Measurements from ENCODE around the gene MYO1D. TPM values are rescaled to one million over a fixed set of nuclear protein-coding genes. Genes with fewer than 3 reads are reported as not detected.
"Not testable (repeated sequence)": the region's sequence is repeated elsewhere in the genome, so short reads cannot be mapped to it uniquely, and the experiment has no call there.

The MYO1D gene
- polyA plus RNA-seq, 1 donor from 2014 or later = 11.6 TPM

GRCh38 chr17:32827227-32827626 lies 49.7 kb downstream of the MYO1D start:
- H3K4me3 Mint-ChIP-seq = peak overlapping the region in 3 of 4 donors; percentile 43 to 90 (median 64)
- peak overlapping the region in 2 of 3 donors; percentile 46 to 80 for H3K27ac Mint-ChIP-seq
- H3K36me3 Mint-ChIP-seq = no peaks in the 10 kb centered on the region
- H3K27me3 Mint-ChIP-seq = peaks cover 1% of the 10 kb centered on the region
- H3K4me1 Mint-ChIP-seq = peaks cover 32 to 37% (median 36%) of the 10 kb centered on the region in 3 donors
- H3K9me3 Mint-ChIP-seq = no peaks in the 10 kb centered on the region

- H3K27me3 Mint-ChIP-seq = peaks cover 1% of the 10 kb centered on the region
- peaks cover 28 to 35% (median 30%) of the 10 kb centered on the region in 3 donors for H3K4me1 Mint-ChIP-seq
- H3K4me3 Mint-ChIP-seq = no peak overlapping the region
- H3K36me3 Mint-ChIP-seq = no peaks in the 10 kb centered on the region
- peak overlapping the region in 1 of 3 donors; percentile 2 for H3K27ac Mint-ChIP-seq
- H3K9me3 Mint-ChIP-seq = no peaks in the 10 kb centered on the region
Measured at GRCh38 chr17:32826076-32826475, 50.8 kb downstream of the MYO1D start.

DNA sequence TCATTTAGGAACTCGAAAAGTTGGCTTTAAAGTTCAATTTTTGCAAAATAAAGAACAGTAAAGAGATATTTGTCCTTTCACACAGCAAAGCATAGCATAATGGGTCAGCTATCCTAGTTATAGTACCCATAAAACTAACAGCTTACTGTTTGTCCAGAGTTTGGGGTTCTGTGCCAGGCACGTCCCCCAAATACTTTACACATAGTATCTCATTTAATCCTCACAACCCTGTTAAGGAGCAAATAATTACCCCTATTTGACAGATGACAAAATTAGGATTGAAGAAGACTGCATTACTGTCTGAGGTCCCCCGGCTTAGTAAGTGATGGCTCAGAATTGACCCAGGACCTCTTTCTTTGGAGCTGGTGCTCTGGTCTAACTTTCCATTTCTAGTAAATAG lies 52.6 kb downstream of the MYO1D start:
- Mint-ChIP-seq H3K36me3 (no peaks in the 10 kb centered on the region), H3K27me3 (peaks cover under 1% of the 10 kb centered on the region), H3K9me3 (no peaks in the 10 kb centered on the region), H3K27ac (no peak overlapping the region), H3K4me1 (peaks cover 22 to 39% (median 26%) of the 10 kb centered on the region in 3 donors), H3K4me3 (peak overlapping the region in 1 of 4 donors; percentile 10)

DNA sequence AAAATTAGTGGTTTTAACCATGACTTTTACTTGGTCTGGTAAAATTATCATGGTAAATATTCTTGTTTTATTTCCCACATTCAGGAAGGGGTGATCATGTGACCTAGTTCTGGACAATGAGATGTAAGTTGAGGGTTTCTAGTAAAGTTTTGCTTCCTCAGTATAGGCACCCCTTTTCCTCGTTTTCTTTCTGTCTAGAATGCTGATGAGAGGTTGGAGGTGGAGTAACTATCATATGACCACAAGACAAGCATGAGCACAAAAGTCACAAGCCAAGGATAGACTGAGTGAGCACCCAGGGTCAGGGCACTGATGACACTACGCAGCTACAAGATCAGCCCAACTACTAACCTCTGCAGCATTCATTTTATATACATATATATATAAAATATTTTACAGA lies 53.9 kb downstream of the MYO1D start:
- Mint-ChIP-seq H3K27me3 (no peaks in the 10 kb centered on the region), H3K36me3 (no peaks in the 10 kb centered on the region), H3K4me3 (peak overlapping the region; percentile 63 to 81 (median 74)), H3K27ac (peak overlapping the region in 1 of 3 donors; percentile 81), H3K4me1 (peaks cover 16 to 33% (median 21%) of the 10 kb centered on the region in 3 donors), H3K9me3 (no peaks in the 10 kb centered on the region)

GRCh38 chr17:32821987-32822934 lies 54.7 kb downstream of the MYO1D start:
- Mint-ChIP-seq H3K4me3 (peak overlapping the region in 3 of 4 donors; percentile 28 to 81 (median 76)), H3K4me1 (peaks cover 11 to 31% (median 15%) of the 10 kb centered on the region in 3 donors)
- not testable (repeated sequence) for H3K36me3 Mint-ChIP-seq, H3K27ac Mint-ChIP-seq, H3K27me3 Mint-ChIP-seq, H3K9me3 Mint-ChIP-seq

- Mint-ChIP-seq H3K27me3 (no peaks in the 10 kb centered on the region), H3K4me1 (peaks cover 15 to 35% (median 20%) of the 10 kb centered on the region in 3 donors), H3K4me3 (peak overlapping the region in 1 of 4 donors; percentile 45), H3K9me3 (no peaks in the 10 kb centered on the region), H3K36me3 (no peaks in the 10 kb centered on the region), H3K27ac (no peak overlapping the region)
Measured at GRCh38 chr17:32820440-32820839, 56.5 kb downstream of the MYO1D start.

DNA sequence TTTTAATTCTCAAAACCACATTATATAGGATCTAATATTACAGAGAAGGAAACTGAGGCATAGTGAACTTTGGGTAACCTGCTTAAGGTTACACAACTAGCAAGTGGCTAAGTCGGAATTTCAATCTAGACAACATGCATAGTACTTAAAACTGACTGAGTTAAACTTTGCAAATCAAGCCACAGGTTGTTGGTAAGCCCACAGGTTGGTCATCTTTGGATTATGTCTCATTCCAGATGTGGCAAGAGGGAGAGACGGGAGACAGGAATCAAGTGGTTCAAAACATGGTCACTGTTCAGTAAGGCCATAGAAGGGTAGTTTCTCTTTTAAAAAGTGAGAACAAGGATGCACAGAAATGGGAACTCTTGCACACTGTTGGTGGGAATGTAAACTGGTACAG lies 57.1 kb downstream of the MYO1D start:
- no peaks in the 10 kb centered on the region for H3K27me3 Mint-ChIP-seq
- peaks cover 18 to 36% (median 24%) of the 10 kb centered on the region in 3 donors for H3K4me1 Mint-ChIP-seq
- H3K27ac Mint-ChIP-seq = peak overlapping the region in 1 of 3 donors; percentile 69
- no peaks in the 10 kb centered on the region for H3K9me3 Mint-ChIP-seq
- peak overlapping the region in 1 of 4 donors; percentile 45 for H3K4me3 Mint-ChIP-seq
- no peaks in the 10 kb centered on the region for H3K36me3 Mint-ChIP-seq

DNA sequence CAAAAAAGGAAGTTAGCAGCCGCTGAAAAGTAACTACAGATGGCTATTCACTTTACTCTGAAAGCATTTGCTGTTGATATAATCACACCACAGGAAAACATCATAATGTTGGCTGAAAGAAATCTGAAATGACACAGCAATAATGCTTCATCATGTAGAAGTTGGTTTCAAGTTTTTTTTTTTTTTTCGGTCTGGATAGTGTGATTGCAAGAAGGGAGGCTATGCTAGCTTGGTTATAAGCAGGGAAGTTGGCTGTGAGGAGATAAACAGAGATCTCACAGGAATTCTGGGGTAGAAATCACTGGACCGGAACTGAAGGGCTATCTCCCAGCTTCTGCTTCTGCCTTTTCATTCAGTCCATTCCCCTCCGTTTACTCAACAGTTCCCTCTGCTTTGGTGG lies 57.9 kb downstream of the MYO1D start:
- Mint-ChIP-seq H3K4me3 (peak overlapping the region in 1 of 4 donors; percentile 46), H3K36me3 (no peaks in the 10 kb centered on the region), H3K4me1 (peaks cover 18 to 36% (median 24%) of the 10 kb centered on the region in 3 donors), H3K27me3 (no peaks in the 10 kb centered on the region), H3K27ac (peak overlapping the region in 1 of 3 donors; percentile 69), H3K9me3 (no peaks in the 10 kb centered on the region)

DNA sequence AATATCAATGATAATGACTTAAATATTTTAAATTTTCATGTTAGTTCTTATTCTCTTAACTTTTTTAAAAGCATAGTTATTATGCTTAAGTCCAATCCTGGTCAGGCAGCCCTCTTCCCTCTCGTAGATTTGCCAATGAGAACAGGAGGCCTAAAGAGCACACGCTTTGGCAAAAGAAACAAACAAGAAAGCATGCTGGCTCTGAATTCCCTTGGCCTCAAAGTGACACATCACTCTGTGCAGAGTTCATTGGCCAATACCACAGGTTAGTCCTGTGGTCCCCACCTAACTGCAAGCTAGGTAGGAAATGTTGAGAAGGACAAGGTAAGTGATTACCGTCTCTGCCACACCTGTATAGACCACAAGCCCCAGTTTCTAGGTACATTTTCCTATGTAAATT lies 61.5 kb downstream of the MYO1D start:
- Mint-ChIP-seq H3K27me3 (no peaks in the 10 kb centered on the region), H3K9me3 (no peaks in the 10 kb centered on the region), H3K27ac (no peak overlapping the region), H3K4me3 (no peak overlapping the region), H3K4me1 (peaks cover 16 to 25% (median 21%) of the 10 kb centered on the region in 3 donors), H3K36me3 (peaks cover 2% of the 10 kb centered on the region)

DNA sequence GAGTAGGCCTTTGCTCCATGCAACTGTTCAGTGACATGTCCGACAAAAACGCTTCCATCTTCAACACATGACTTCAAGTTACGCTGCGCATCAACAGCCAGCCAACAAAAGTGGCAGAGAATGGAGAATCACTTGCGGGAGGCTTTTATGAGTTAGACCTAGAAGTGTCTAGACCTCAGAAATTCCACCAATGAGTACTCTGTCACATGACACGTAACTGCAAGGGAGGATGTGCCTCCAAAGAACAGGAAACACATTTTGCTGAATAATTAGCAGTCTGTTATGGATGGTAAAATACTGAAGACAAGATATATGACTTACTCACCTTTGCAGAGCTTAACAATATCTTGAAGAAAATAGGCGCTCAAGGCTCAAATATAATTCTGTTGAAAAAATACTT lies 62.1 kb downstream of the MYO1D start:
- Mint-ChIP-seq H3K27me3 (no peaks in the 10 kb centered on the region), H3K4me1 (peaks cover 19 to 21% (median 19%) of the 10 kb centered on the region in 3 donors), H3K36me3 (peaks cover 2% of the 10 kb centered on the region), H3K27ac (no peak overlapping the region), H3K9me3 (no peaks in the 10 kb centered on the region), H3K4me3 (no peak overlapping the region)

DNA sequence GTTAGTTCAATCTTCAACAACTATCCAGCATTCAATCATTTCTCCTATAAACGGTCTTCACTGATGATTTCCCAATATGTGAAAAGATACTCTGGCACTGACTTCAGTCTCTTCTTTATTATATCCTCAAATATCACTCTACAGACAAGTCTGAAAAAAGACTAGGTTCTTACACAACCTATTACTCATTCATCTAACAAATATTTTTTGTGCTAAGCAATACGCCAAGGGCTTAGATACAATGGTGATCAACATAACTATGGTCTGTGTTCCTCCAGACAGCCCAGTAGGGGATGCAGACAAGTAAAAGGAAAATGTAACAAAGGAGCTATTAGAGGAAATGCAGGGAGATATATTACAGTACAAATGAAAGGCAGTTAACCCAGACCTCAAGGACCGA lies 63.9 kb downstream of the MYO1D start:
- Mint-ChIP-seq H3K9me3 (no peaks in the 10 kb centered on the region), H3K4me3 (no peak overlapping the region), H3K27me3 (no peaks in the 10 kb centered on the region), H3K4me1 (peaks cover 8 to 16% (median 15%) of the 10 kb centered on the region in 3 donors), H3K27ac (no peak overlapping the region), H3K36me3 (peaks cover 2% of the 10 kb centered on the region)

- Mint-ChIP-seq H3K4me3 (no peak overlapping the region), H3K9me3 (no peaks in the 10 kb centered on the region), H3K4me1 (peaks cover 3 to 14% (median 10%) of the 10 kb centered on the region in 3 donors), H3K27me3 (no peaks in the 10 kb centered on the region), H3K27ac (no peak overlapping the region), H3K36me3 (peaks cover 2% of the 10 kb centered on the region)
Measured at GRCh38 chr17:32810690-32811089, 66.2 kb downstream of the MYO1D start.

GRCh38 chr17:32807577-32807976 lies 69.3 kb downstream of the MYO1D start:
- H3K27ac Mint-ChIP-seq = no peak overlapping the region
- H3K9me3 Mint-ChIP-seq = no peaks in the 10 kb centered on the region
- no peaks in the 10 kb centered on the region for H3K27me3 Mint-ChIP-seq
- peaks cover 0 to 9% (median 5%) of the 10 kb centered on the region in 3 donors for H3K4me1 Mint-ChIP-seq
- no peak overlapping the region for H3K4me3 Mint-ChIP-seq
- peaks cover 2% of the 10 kb centered on the region for H3K36me3 Mint-ChIP-seq

GRCh38 chr17:32806646-32807045 lies 70.3 kb downstream of the MYO1D start:
- no peak overlapping the region for H3K4me3 Mint-ChIP-seq
- peaks cover 2% of the 10 kb centered on the region for H3K36me3 Mint-ChIP-seq
- no peak overlapping the region for H3K27ac Mint-ChIP-seq
- H3K4me1 Mint-ChIP-seq = peaks cover 0 to 9% (median 5%) of the 10 kb centered on the region in 3 donors
- no peaks in the 10 kb centered on the region for H3K27me3 Mint-ChIP-seq
- H3K9me3 Mint-ChIP-seq = no peaks in the 10 kb centered on the region

DNA sequence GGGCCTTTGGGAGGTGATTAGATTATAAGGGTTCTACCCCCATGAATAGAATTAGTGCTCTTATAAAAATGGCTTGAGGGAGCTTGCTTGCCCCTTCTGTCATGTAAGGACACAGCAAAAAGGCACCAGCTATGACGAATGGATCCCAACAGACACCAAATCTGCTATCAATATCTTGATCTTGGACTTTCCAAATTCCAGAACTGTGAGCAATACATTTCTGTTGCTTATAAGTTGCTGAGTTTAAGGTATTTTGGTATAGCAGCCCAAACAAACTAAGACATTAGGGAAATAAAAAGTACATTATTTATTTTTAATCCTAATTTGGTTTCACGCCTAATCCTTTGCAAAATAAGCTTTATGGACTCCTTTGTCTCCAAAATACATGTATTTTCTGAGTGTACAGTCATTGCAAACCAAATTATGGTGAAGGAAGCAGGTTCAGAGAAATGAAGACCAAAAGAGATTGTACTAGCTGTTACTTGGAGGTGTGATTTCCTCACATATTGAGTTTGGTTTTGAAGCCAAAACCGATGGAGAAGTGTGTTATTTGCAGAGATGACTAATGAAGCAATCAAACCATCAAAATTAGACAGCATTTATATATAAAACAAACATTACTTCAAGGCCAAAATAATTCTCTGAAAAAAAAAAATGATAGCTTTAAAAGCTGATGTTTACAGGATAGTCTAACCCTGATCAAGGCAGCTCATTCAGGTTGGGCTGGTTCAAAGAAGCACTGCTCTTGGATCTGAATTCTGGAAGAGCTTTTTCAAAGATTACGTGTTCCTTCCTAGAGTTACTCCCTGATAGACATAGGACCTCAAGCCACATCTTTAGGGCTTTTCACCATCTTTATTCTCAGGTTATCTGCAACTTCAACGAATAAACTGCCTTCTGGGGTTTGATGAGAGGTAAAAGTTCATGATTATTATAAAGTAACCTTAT lies 71.6 kb downstream of the MYO1D start:
- H3K4me3 Mint-ChIP-seq = no peak overlapping the region
- H3K9me3 Mint-ChIP-seq = no peaks in the 10 kb centered on the region
- no peak overlapping the region for H3K27ac Mint-ChIP-seq
- peaks cover 0 to 9% (median 5%) of the 10 kb centered on the region in 3 donors for H3K4me1 Mint-ChIP-seq
- peaks cover 4% of the 10 kb centered on the region for H3K36me3 Mint-ChIP-seq
- no peaks in the 10 kb centered on the region for H3K27me3 Mint-ChIP-seq
